ENCODE measurements around the gene ZCCHC13. TPM values are rescaled to one million over a fixed set of nuclear protein-coding genes. Genes with fewer than 3 reads are reported as not detected.

ZCCHC13 gene
- total and polyA plus RNA-seq, 9 of the 15 experiments (the other 6 are each of a cell fraction or from before 2014, with no cell fraction given) = not detected

GRCh38 chrX:74353984-74354383 is 50.0 kb downstream of the ZCCHC13 start:
- FAIRE-seq = no peak
- Histone ChIP-seq H3K4me3 (no peak overlapping the region), H3K4me1 (replicated peaks in 1 of 2; ENCODE audit: control insufficient read depth in 2 of 2, insufficient read depth in 2 of 2, low read length in 2 of 2) (no peaks in the 10 kb centered on the region), H3K4me2 (ENCODE audit: insufficient read depth, low read length) (no peak overlapping the region), H3K79me2 (ENCODE audit: control insufficient read depth, insufficient read depth, low read length) (no peaks in the 10 kb centered on the region), H3K9ac (ENCODE audit: insufficient read depth in 1 of 2, low read depth in 2 of 2, low read length in 2 of 2) (no peak overlapping the region), H3K36me3 (ENCODE audit: control insufficient read depth, insufficient read depth, low read length) (no peaks in the 10 kb centered on the region), H3K9me1 (ENCODE audit: control insufficient read depth, insufficient read depth, low read length) (no peaks in the 10 kb centered on the region), H4K20me1 (replicated peaks; ENCODE audit: control insufficient read depth, insufficient read depth, low read length) (no peaks in the 10 kb centered on the region), H2AFZ (ENCODE audit: low read depth, low read length) (no peak overlapping the region), H3K27ac (ENCODE audit: extremely low read depth, low read depth, low read length) (no peak overlapping the region), H3K27me3 (ENCODE audit: control insufficient read depth in 2 of 2, insufficient read depth in 2 of 2, low read length in 2 of 2) (no peaks in the 10 kb centered on the region; a peak in 1 of 5 replicates), H3K9me3 (replicated peaks; ENCODE audit: control insufficient read depth, insufficient read depth, low read depth, low read length) (no peaks in the 10 kb centered on the region)
- DNase-seq (ENCODE audit: extremely low read depth in 1 of 4, low spot score in 3 of 4) = no peak
- intact Hi-C loops (cut with micrococcal nuclease) = no loop called here
- 0% methylated on average over 1 of the region's 1 CpG for WGBS (ENCODE audit: insufficient coverage, low coverage, missing lambda C conversion rate)
- no peak for ATAC-seq
- CTCF ChIA-PET (ENCODE audit: low intra/inter-chr PET ratio) = no interaction called here
- no TSS peak for BruUV-seq (replicated peaks)
- POLR2A ChIA-PET = interaction anchor here (1.1 kb wide), 1 partner anchor 495 kb away, joined by 5 read pairs; no protein-coding TSS in a partner anchor
- in situ Hi-C loops (cut with MboI) = no loop called here
- TF ChIP-seq HNRNPL (IDR thresholded peaks at IDR 0.05; ENCODE audit: low read depth, low read length) (no peak), MYNN (IDR thresholded peaks at IDR 0.05) (no peak), MYNN (CRISPR knock-in tag; IDR thresholded peaks at IDR 0.05) (no peak), LCOR (CRISPR knock-in tag; IDR thresholded peaks at IDR 0.05) (no peak), SRF (CRISPR knock-in tag; IDR thresholded peaks at IDR 0.05) (no peak), TCF15 (CRISPR knock-in tag; IDR thresholded peaks at IDR 0.05) (no peak), MCM3 (IDR thresholded peaks at IDR 0.05) (no peak), BDP1 (IDR thresholded peaks at IDR 0.05; ENCODE audit: insufficient read depth, insufficient read length) (no peak), FOS (IDR thresholded peaks at IDR 0.05; ENCODE audit: extremely low read depth, insufficient read length) (no peak), ZEB2 (IDR thresholded peaks at IDR 0.05) (no peak), THAP12 (CRISPR knock-in tag; IDR thresholded peaks at IDR 0.05) (no peak), STAT5A (IDR thresholded peaks at IDR 0.05; ENCODE audit: borderline replicate concordance, low read length) (no peak), GTF2F1 (IDR thresholded peaks at IDR 0.05; ENCODE audit: low read depth, low read length) (no peak)
- TF ChIP-seq, protein P1, sequence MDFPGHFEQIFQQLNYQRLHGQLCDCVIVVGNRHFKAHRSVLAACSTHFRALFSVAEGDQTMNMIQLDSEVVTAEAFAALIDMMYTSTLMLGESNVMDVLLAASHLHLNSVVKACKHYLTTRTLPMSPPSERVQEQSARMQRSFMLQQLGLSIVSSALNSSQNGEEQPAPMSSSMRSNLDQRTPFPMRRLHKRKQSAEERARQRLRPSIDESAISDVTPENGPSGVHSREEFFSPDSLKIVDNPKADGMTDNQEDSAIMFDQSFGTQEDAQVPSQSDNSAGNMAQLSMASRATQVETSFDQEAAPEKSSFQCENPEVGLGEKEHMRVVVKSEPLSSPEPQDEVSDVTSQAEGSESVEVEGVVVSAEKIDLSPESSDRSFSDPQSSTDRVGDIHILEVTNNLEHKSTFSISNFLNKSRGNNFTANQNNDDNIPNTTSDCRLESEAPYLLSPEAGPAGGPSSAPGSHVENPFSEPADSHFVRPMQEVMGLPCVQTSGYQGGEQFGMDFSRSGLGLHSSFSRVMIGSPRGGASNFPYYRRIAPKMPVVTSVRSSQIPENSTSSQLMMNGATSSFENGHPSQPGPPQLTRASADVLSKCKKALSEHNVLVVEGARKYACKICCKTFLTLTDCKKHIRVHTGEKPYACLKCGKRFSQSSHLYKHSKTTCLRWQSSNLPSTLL (IDR thresholded peaks at IDR 0.05) = no peak

Measured in K562 (cell line).